GM21786 (cell line): ENCODE results near the gene EIF3L.

ENCODE experiments used
- ATAC-seq: cut with Tn5 transposase; IDR thresholded peaks from one replicate; pipeline ENCODE4 v1.9.1; 2021; ENCODE audit not compliant: unreplicated experiment

The EIF3L gene

GRCh38 chr22:37816543-37817180 lies 32.6 kb upstream of the EIF3L start:
- ATAC-seq, result no peak

- ATAC-seq, result peak; percentile 55
Observed at GRCh38 chr22:37817705-37818408, 31.4 kb upstream of the EIF3L start.

GRCh38 chr22:37818409-37819104 lies 30.7 kb upstream of the EIF3L start:
- ATAC-seq, result no peak

- no peak for ATAC-seq
Observed at GRCh38 chr22:37819105-37819433, 30.1 kb upstream of the EIF3L start.

GRCh38 chr22:37820350-37820749 lies 28.9 kb upstream of the EIF3L start:
- no peak for ATAC-seq

- no peak for ATAC-seq
Observed at GRCh38 chr22:37822079-37822833, 27.0 kb upstream of the EIF3L start.

GRCh38 chr22:37823134-37823985 lies 25.9 kb upstream of the EIF3L start, which contains the start of gene GALR3:
TSS of gene GALR3 (plus strand) at chr22:37823382. CDS start at chr22:37823407, 25 bp downstream.
- no peak for ATAC-seq

GRCh38 chr22:37824674-37825641 lies 24.3 kb upstream of the EIF3L start:
- no peak for ATAC-seq

- ATAC-seq, result no peak
Observed at GRCh38 chr22:37827056-37827455, 22.2 kb upstream of the EIF3L start.

- ATAC-seq, result no peak
Observed at GRCh38 chr22:37830093-37830842, 19.0 kb upstream of the EIF3L start.

GRCh38 chr22:37831472-37831871 lies 17.7 kb upstream of the EIF3L start:
- no peak for ATAC-seq

GRCh38 chr22:37832022-37832857 lies 17.0 kb upstream of the EIF3L start:
- no peak for ATAC-seq

- ATAC-seq, result no peak
Observed at GRCh38 chr22:37842015-37842793, 7.0 kb upstream of the EIF3L start.

GRCh38 chr22:37843741-37844089 lies 5.5 kb upstream of the EIF3L start:
- peak; percentile 32 for ATAC-seq

GRCh38 chr22:37844904-37845329 lies 4.3 kb upstream of the EIF3L start:
- ATAC-seq, result no peak

GRCh38 chr22:37846433-37846832 lies 2.8 kb upstream of the EIF3L start:
- no peak for ATAC-seq

GRCh38 chr22:37848587-37849088 lies 581 bp upstream of the EIF3L start:
- ATAC-seq, result no peak
